Spinal cord (tissue), 10 donors: ENCODE measurements around the gene MUC2. TPM values are rescaled to one million over a fixed set of nuclear protein-coding genes. Genes with fewer than 3 reads are reported as not detected.
"Not testable (repeated sequence)": the region's sequence is repeated elsewhere in the genome, so short reads cannot be mapped to it uniquely, and the experiment has no call there.

Experiments
- DNase-seq, 6 donors: peaks; one replicate each; pipeline versions ENCODE4 v3.0.0 to v3.0.0-alpha.2; 2013 to 2015; ENCODE audit warnings: low spot score in 6 of 6, low read depth in 4 of 6
- H3K27ac ChIP-seq: one replicate; pipeline ENCODE4 v1.5.1; 2013; ENCODE audit warnings: low read depth, low read length, control low read depth
- H3K27me3 ChIP-seq: one replicate; pipeline ENCODE4 v1.6.1; 2013; ENCODE audit warnings: low read length; ENCODE audit not compliant: control insufficient read depth, insufficient read depth
- H3K36me3 ChIP-seq: one replicate; pipeline ENCODE4 v1.6.1; 2013; ENCODE audit warnings: low read length; ENCODE audit not compliant: control insufficient read depth, insufficient read depth
- H3K4me1 ChIP-seq: one replicate; pipeline ENCODE4 v1.6.1; 2013; ENCODE audit warnings: low read length; ENCODE audit not compliant: control insufficient read depth, insufficient read depth
- H3K4me3 ChIP-seq: one replicate; pipeline ENCODE4 v1.5.1; 2013; ENCODE audit warnings: low read depth, low read length, control low read depth
- H3K9me3 ChIP-seq: one replicate; pipeline ENCODE4 v1.6.1; 2013; ENCODE audit warnings: low read length; ENCODE audit not compliant: control insufficient read depth, insufficient read depth
- WGBS: methylation state at CpG from one replicate; pipeline ENCODE4 v1.1.5; 2013; ENCODE audit warnings: missing lambda C conversion rate; ENCODE audit not compliant: insufficient coverage; 5-methylcytosine and 5-hydroxymethylcytosine counted together
- polyA plus RNA-seq, 2 donors: library from polyadenylated mRNA; unstranded; fragments of 120-200 nt; gene quantifications; one replicate each; pipeline ENCODE4 v1.2.1, GENCODE V29; 2013; ENCODE audit not compliant: insufficient read length in 2 of 2
- total RNA-seq, 2 donors: library from RNA; depleted of rRNA in 1 of 2; stranded (reverse); fragments of 120-200 nt in 1 of 2; fragments of >200 nt in 1 of 2; gene quantifications; one replicate each; pipeline versions ENCODE4 v1.2.3 to v1.2.4, GENCODE V29; 2013 to 2014
- donor health status: healthy.

MUC2 gene
- total and polyA plus RNA-seq, 4 donors = not detected

DNA sequence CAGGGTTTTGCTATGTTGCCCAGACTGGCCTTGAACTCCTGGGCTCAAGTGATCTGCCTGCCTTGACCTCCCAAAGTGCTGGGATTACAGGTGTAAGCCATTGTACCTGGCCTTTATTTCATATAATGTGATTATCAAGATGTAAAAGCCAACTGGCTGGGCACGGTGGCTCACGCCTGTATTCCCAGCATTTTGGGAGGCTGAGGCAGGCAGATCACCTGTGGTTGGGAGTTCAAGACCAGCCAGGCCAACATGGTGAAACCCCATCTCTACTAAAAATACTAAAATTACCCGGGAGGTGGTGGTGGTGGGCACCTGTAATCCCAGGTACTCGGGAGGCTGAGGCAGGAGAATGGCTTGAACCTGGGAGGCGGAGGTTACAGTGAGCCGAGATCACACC, 40.6 kb downstream of the MUC2 start:
- not testable (repeated sequence) for DNase-seq, H3K27ac ChIP-seq, H3K36me3 ChIP-seq, H3K4me3 ChIP-seq, H3K4me1 ChIP-seq, H3K9me3 ChIP-seq, H3K27me3 ChIP-seq
- 80% methylated on average over 1 of the region's 6 CpGs for WGBS

DNA sequence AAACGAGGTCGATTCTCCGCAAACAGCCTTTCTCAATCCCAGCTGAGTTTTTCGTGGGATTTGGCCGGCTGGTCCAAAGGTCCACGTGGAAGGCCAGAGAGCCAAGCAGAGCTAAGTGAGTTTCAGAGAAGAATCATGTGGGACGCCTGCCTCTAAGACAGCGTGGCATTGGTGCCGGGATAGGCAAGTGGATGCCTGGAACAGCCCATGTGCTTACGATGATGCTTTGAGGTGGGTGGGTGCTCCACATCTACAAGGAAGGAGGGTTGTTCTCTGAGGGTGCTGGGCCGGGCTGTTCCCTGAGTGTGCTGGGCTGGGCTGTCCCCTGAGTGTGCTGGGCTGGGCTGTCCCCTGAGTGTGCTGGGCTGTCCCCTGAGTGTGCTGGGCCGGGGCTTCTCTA, 41.4 kb downstream of the MUC2 start:
- 87% methylated on average over 11 of the region's 12 CpGs for WGBS
- no peak for DNase-seq
- H3K9me3 ChIP-seq = no peaks in the 10 kb centered on the region
- no peaks in the 10 kb centered on the region for H3K36me3 ChIP-seq
- no peak overlapping the region for H3K27ac ChIP-seq
- no peaks in the 10 kb centered on the region for H3K4me1 ChIP-seq
- H3K4me3 ChIP-seq = no peak overlapping the region
- H3K27me3 ChIP-seq = no peaks in the 10 kb centered on the region

DNA sequence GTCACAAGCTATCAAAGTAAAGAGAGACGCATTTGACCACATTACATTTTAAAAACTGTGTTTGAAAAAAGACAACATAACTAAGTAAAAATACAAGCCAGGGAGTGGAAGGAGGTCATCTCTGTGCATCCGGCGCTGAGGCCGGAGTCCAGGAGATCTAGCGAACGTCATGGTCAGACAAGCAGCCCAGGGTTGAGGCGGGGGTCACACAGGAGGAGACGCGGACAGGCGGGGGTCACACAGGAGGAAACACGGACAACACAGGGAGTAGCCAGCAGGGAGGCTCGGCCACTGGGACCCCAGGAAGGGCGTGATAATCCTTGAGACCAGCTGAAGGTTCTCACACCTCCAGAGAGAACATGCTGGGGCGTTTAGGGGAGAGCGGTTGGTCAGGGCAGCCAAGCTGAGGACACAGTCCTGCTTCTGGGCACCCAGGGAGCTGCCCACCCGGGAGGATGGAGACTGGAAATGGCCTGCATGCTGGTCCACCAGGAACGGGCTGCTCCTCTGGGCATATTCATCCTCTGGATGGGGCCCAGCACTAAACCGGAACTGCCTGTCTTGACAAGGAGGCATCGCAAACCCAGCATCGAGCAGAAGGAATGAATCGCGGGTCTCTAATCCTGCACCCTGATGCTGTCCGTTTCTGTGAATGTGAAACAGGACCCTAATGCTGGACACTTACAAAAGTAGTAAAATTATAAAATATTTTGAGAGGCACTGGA, 42.2 kb downstream of the MUC2 start:
- H3K36me3 ChIP-seq = no peaks in the 10 kb centered on the region
- no peak overlapping the region for H3K27ac ChIP-seq
- no peak for DNase-seq
- H3K27me3 ChIP-seq = no peaks in the 10 kb centered on the region
- no peaks in the 10 kb centered on the region for H3K9me3 ChIP-seq
- 83% methylated on average over 22 of the region's 23 CpGs for whole genome bisulfite sequencing
- no peak overlapping the region for H3K4me3 ChIP-seq
- H3K4me1 ChIP-seq = no peaks in the 10 kb centered on the region

DNA sequence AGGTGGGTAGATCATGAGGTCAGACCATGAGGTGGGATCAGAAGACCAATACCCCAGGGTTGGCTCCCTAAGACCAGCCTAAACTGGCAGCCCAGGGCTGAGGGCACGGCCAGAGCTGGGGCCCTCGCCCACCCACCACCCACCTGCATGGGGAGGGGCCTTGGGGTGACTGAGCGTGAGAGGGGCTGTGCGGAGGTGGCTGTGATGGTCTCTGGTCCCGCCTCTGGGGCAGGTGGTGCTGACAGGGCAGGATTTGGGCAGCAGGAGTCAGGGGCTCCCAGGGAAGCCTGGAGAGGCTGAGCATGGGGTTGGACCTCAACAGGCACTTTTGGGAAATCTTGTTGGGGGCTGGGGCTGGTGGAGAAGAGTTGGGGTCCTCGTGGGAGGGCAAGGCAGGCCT, 43.3 kb downstream of the MUC2 start:
- no peaks in the 10 kb centered on the region for H3K4me1 ChIP-seq
- H3K36me3 ChIP-seq = no peaks in the 10 kb centered on the region
- H3K27ac ChIP-seq = no peak overlapping the region
- DNase-seq = no peak
- no peak overlapping the region for H3K4me3 ChIP-seq
- no peaks in the 10 kb centered on the region for H3K9me3 ChIP-seq
- no peaks in the 10 kb centered on the region for H3K27me3 ChIP-seq
- WGBS = 84% methylated on average over 4 of the region's 6 CpGs

DNA sequence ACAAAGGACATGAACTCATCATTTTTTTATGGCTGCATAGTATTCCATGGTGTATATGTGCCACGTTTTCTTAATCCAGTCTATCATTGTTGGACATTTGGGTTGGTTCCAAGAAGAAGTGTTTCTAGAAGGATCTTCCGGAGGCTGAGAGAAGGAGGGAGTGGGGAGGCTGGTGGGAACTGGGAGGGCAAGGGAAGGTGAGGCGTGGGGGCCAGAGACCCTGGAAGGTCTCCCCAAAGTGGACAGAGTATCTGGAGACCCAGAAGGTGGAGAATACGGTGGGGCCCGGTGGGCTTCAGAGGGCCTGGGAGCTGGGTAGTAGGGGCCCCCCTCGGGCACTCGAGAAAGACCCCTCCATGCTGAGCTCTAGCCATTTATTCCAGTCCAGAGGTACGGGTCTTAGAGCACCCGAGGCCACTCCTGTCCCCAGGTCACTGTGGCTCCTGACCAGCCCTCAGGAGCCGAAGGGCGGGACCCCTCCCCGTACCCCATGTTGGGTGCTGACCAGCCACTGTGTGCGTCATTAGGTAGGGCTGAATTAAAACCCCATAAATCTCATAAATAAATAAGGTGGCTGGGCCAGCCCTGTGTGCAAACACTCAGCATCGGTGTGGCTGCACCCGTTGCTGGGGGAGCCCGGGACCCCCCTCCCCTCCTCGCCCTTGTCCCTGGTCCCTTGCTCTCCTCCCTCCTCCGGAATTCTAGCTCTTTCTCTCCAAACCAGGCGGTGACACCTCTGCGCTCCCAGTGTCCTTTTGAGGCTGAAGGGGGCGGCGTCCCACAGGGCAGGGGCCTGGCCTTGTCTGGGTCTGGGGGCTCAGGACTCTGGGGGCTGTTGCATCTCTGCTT, 44.3 kb downstream of the MUC2 start:
- Histone ChIP-seq H3K27ac (no peak overlapping the region), H3K4me3 (no peak overlapping the region), H3K9me3 (no peaks in the 10 kb centered on the region), H3K4me1 (no peaks in the 10 kb centered on the region), H3K27me3 (no peaks in the 10 kb centered on the region), H3K36me3 (no peaks in the 10 kb centered on the region)
- DNase-seq = no peak
- 81% methylated on average over 17 of the region's 22 CpGs for WGBS

DNA sequence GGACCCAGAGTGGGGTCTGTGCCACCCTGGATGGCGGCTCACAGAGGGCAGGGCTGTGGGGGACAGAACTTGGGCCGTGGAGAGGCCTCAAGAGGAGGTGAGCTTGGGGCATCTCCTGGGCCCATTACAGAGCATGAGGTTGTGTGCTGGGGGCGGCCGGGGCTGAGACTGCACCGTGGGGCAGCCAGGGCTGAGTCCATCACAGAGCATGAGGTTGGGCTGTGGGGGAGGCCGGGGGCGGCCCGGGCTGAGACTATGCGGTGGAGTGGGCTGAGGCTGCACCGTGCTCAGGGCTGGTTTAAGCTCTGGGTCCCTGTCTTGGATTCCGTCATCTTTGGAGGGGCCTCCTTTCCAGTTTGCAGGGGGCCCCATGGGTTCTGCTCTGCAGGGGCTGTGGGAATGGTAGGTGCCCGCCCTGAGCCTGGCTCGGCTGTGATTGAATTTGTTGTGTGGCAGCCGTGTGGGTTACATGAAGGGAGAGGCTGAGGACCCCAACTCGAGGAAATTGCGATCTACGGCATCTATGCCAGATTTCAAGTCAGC, 45.0 kb downstream of the MUC2 start:
- H3K27ac ChIP-seq = no peak overlapping the region
- H3K9me3 ChIP-seq = no peaks in the 10 kb centered on the region
- no peak overlapping the region for H3K4me3 ChIP-seq
- H3K36me3 ChIP-seq = no peaks in the 10 kb centered on the region
- 89% methylated on average over 17 of the region's 17 CpGs for WGBS
- H3K27me3 ChIP-seq = no peaks in the 10 kb centered on the region
- no peak for DNase-seq
- no peaks in the 10 kb centered on the region for H3K4me1 ChIP-seq

DNA sequence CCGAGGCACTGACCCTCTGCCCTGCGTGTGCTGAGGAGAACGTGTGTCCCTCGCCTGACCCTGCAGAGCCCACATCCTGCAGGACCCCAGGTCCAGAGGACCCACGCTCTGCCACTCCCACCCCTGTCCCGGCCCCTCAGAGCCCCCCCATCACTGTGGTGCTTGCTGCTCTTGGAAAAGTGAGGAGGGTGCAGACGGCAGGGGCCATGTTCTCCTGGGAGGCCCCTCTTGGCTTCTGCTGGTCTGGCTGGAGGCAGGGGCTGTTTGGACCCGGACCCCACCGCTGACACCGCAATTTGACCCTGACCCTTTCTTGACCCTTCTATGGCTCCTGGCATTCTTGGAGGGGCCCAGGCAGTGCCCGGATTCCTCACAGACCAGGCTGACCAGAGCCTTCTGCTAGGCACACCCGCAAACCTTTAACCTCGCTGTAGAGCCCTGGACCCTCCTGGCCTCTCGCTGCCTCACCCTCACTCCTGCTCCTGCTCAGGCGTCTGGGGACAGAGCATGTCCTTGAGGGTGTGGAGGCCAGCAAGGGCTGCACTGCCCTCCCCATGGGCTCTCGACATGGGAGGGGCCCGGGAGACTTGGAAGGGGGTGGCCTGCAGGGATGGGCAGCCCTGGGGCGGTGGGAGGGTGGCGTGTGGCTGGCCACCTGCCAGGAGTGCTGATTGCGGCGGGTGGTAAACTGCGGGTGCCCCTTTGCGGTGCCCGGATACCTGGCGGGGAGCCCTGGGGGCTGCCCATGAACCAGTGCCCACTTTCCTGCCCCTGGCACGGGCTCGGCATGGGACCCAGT, 46.1 kb downstream of the MUC2 start:
- H3K27me3 ChIP-seq = no peaks in the 10 kb centered on the region
- no peak for DNase-seq
- H3K9me3 ChIP-seq = no peaks in the 10 kb centered on the region
- H3K36me3 ChIP-seq = no peaks in the 10 kb centered on the region
- H3K4me3 ChIP-seq = no peak overlapping the region
- H3K27ac ChIP-seq = no peak overlapping the region
- H3K4me1 ChIP-seq = no peaks in the 10 kb centered on the region
- WGBS = 80% methylated on average over 24 of the region's 27 CpGs

DNA sequence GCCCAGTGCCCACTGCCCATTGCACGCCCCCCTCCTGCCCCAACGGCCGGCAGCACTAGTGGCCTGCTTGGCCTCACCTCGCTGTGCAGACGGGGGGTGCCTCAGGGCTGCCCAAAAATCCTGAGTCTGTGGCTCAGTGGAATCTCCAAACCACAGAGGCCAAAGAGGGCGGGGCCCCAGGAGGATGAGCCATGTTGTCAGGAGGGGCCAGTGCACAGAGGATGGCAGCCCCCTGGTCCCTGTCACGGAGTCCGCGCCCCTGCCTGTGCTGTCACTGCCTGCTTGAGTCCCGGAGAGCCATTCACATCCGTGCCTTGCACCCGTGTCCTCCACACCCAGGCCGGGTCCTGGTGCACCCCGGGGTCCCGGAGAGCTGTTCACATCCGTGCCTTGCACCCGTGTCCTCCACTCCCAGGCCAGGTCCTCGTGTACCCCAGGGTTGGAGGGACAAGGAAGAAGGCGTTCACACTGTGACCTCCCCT, 46.7 kb downstream of the MUC2 start:
- WGBS = 87% methylated on average over 19 of the region's 19 CpGs
- Histone ChIP-seq H3K27ac (no peak overlapping the region), H3K27me3 (no peaks in the 10 kb centered on the region), H3K4me1 (no peaks in the 10 kb centered on the region), H3K9me3 (no peaks in the 10 kb centered on the region), H3K4me3 (no peak overlapping the region), H3K36me3 (no peaks in the 10 kb centered on the region)
- no peak for DNase-seq

DNA sequence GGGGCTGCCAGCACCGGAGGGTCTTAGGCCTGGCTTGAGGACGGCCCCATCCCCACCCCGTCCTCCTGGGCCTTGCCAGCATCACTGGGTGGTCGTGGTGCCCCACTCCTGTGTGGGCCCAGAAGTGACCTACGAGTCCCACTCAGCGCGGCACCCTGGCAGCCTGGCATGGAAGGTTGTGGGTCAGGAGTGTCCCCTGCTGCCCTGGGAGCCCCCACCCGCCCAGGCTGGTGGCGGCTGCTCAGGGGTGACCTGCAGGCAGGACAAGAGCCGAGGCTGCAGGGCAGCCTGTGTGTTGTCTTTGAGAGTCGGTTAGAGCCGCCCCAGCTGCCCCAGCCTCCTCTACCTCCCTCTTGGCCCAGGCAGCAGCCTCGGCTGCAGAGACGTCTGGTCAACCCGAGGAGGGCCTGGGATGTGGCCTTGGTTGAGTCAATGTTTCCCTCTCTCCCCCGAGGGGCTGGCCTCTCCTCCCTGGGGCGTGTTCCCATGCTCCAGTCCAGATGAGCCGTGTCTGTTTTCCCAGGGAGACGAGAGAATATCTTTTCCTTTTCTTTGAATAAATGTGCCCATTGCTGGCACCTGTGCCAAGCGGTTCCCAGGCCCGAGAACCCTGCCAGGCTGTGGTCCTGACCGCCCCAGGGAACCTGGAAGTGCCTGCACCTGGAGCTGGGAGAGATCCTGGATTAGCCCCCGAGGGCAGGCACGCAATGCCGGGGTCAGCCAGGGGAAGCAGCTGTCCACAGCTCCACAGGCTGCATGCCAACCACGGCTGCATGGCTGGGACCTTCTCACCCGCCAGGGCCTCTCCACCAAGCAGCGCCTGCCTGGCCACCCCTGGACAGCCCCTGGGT, 47.4 kb downstream of the MUC2 start:
- DNase-seq = no peak
- Histone ChIP-seq H3K27me3 (no peaks in the 10 kb centered on the region), H3K4me1 (no peaks in the 10 kb centered on the region), H3K36me3 (no peaks in the 10 kb centered on the region), H3K27ac (no peak overlapping the region), H3K4me3 (no peak overlapping the region), H3K9me3 (no peaks in the 10 kb centered on the region)
- WGBS = 72% methylated on average over 27 of the region's 28 CpGs
